Neural progenitor cell (in vitro differentiated cells): ENCODE results near the gene FGD6. TPM values are rescaled to one million over a fixed set of nuclear protein-coding genes. Genes with fewer than 3 reads are reported as not detected.

Experiments used
- DNase-seq: peaks from one replicate; pipeline ENCODE4 v3.0.0-alpha.2; 2016; ENCODE audit warnings: low spot score
- H2AFZ ChIP-seq: fragments of 200-600 bp; sonication (generic); replicated peaks from 2 replicates; pipeline ENCODE4 v1.6.1; 2016; ENCODE audit warnings: antibody characterized with exemption
- H3F3A ChIP-seq: fragments of 200-600 bp; sonication (generic); 2 replicates; pipeline ENCODE4 v1.6.1; 2016; ENCODE audit warnings: antibody characterized with exemption, low read depth
- H3K27ac ChIP-seq: fragments of 200-600 bp; sonication (generic); 2 replicates; pipeline ENCODE4 v1.5.1; 2016; ENCODE audit warnings: mild to moderate bottlenecking
- H3K27me3 ChIP-seq: fragments of 200-600 bp; sonication (generic); 2 replicates; pipeline ENCODE4 v1.6.1; 2016; ENCODE audit warnings: mild to moderate bottlenecking, moderate library complexity
- H3K36me3 ChIP-seq: fragments of 200-600 bp; sonication (generic); 2 replicates; pipeline ENCODE4 v1.5.1; 2016
- H3K4me1 ChIP-seq: fragments of 200-600 bp; sonication (generic); 2 replicates; pipeline ENCODE4 v1.6.1; 2016; ENCODE audit warnings: mixed run types
- H3K4me2 ChIP-seq: fragments of 200-600 bp; sonication (generic); 2 replicates; pipeline ENCODE4 v1.6.1; 2016
- H3K4me3 ChIP-seq: fragments of 200-600 bp; sonication (generic); 2 replicates; pipeline ENCODE4 v1.5.1; 2016
- H3K79me2 ChIP-seq: fragments of 200-600 bp; sonication (generic); 2 replicates; pipeline ENCODE4 v1.6.1; 2016; ENCODE audit warnings: low read depth
- H3K9ac ChIP-seq: fragments of 200-600 bp; sonication (generic); 2 replicates; pipeline ENCODE4 v1.6.1; 2016
- H3K9me3 ChIP-seq: fragments of 200-600 bp; sonication (generic); 2 replicates; pipeline ENCODE4 v1.5.1; 2016; ENCODE audit warnings: low read depth
- H4K20me1 ChIP-seq: fragments of 200-600 bp; sonication (generic); 2 replicates; pipeline ENCODE4 v1.6.1; 2016; ENCODE audit warnings: low read depth
- H3K27ac Mint-ChIP-seq: 3 replicates; pipeline ENCODE4 v1.8.0; 2021; ENCODE audit warnings: mixed read lengths
- H3K27me3 Mint-ChIP-seq: 2 replicates; pipeline ENCODE4 v1.8.0; 2022; ENCODE audit warnings: low read depth, mild to moderate bottlenecking, inconsistent platforms, moderate library complexity, mixed read lengths; ENCODE audit not compliant: insufficient read depth
- H3K36me3 Mint-ChIP-seq: 3 replicates; pipeline ENCODE4 v1.8.0; 2021; ENCODE audit warnings: mixed read lengths
- H3K4me1 Mint-ChIP-seq: 3 replicates; pipeline ENCODE4 v1.8.0; 2021; ENCODE audit warnings: mixed read lengths
- H3K4me3 Mint-ChIP-seq: 3 replicates; pipeline ENCODE4 v1.8.0; 2021; ENCODE audit warnings: mild to moderate bottlenecking, moderate library complexity, mixed read lengths
- H3K9me3 Mint-ChIP-seq: 3 replicates; pipeline ENCODE4 v1.8.0; 2020; ENCODE audit warnings: mixed read lengths
- CTCF ChIP-seq: fragments of 200-600 bp; sonication (generic); IDR thresholded peaks from 2 replicates; pipeline ENCODE4 v1.5.1; 2017; ENCODE audit warnings: antibody characterized with exemption, mild to moderate bottlenecking
- EZH2 ChIP-seq: fragments of 200-600 bp; sonication (generic); IDR thresholded peaks from 2 replicates; pipeline ENCODE4 v1.6.1; 2017; ENCODE audit warnings: antibody characterized with exemption, mild to moderate bottlenecking, moderate library complexity
- EZH2phosphoT487 ChIP-seq: fragments of 200-600 bp; sonication (generic); IDR thresholded peaks from 2 replicates; pipeline ENCODE4 v1.6.1; 2017; ENCODE audit warnings: antibody characterized with exemption
- total RNA-seq: library from RNA; depleted of rRNA; stranded (reverse); fragments of >200 nt; gene quantifications from 2 replicates; pipeline ENCODE4 v1.2.3, GENCODE V29; 2015; ENCODE audit warnings: low replicate concordance

The FGD6 gene
- total RNA-seq, 1 donor from 2014 or later = 32.0 TPM

GRCh38 chr12:95205016-95205624, 12.1 kb downstream of the FGD6 start:
- H3K27me3 ChIP-seq = no peaks in the 10 kb centered on the region
- no peak overlapping the region for H3K4me3 ChIP-seq
- peak overlapping the region; percentile 84 for H3K27ac ChIP-seq
- no peaks in the 10 kb centered on the region for H3K36me3 ChIP-seq
- H3K4me3 Mint-ChIP-seq = no peak overlapping the region
- H2AFZ ChIP-seq = no peak overlapping the region
- TF ChIP-seq CTCF = no peak
- TF ChIP-seq EZH2phosphoT487 = no peak
- TF ChIP-seq EZH2 = no peak
- H3K9me3 ChIP-seq = no peaks in the 10 kb centered on the region
- peak overlapping the region; percentile 47 for H3K4me2 ChIP-seq
- H3F3A ChIP-seq = peaks cover 26% of the 10 kb centered on the region
- peaks cover 94% of the 10 kb centered on the region for H3K79me2 ChIP-seq
- peaks cover 33% of the 10 kb centered on the region for H3K4me1 Mint-ChIP-seq
- H3K9me3 Mint-ChIP-seq = no peaks in the 10 kb centered on the region
- H3K9ac ChIP-seq = no peak overlapping the region
- H3K4me1 ChIP-seq = peaks cover 33% of the 10 kb centered on the region
- no peaks in the 10 kb centered on the region for H3K27me3 Mint-ChIP-seq
- peaks cover 14% of the 10 kb centered on the region for H4K20me1 ChIP-seq
- no peak for DNase-seq
- peak overlapping the region; percentile 81 for H3K27ac Mint-ChIP-seq
- peaks cover 24% of the 10 kb centered on the region for H3K36me3 Mint-ChIP-seq

GRCh38 chr12:95204141-95204866, 13.0 kb downstream of the FGD6 start:
- no peak overlapping the region for H3K4me3 Mint-ChIP-seq
- peaks cover 94% of the 10 kb centered on the region for H3K79me2 ChIP-seq
- no peaks in the 10 kb centered on the region for H3K27me3 ChIP-seq
- peaks cover 14% of the 10 kb centered on the region for H4K20me1 ChIP-seq
- H3K27me3 Mint-ChIP-seq = no peaks in the 10 kb centered on the region
- peaks cover 33% of the 10 kb centered on the region for H3K4me1 ChIP-seq
- H3F3A ChIP-seq = peaks cover 26% of the 10 kb centered on the region
- H3K36me3 Mint-ChIP-seq = peaks cover 21% of the 10 kb centered on the region
- no peaks in the 10 kb centered on the region for H3K9me3 ChIP-seq
- peak overlapping the region; percentile 71 for H3K27ac ChIP-seq
- H2AFZ ChIP-seq = no peak overlapping the region
- no peaks in the 10 kb centered on the region for H3K9me3 Mint-ChIP-seq
- H3K36me3 ChIP-seq = no peaks in the 10 kb centered on the region
- H3K4me3 ChIP-seq = no peak overlapping the region
- H3K4me1 Mint-ChIP-seq = peaks cover 33% of the 10 kb centered on the region
- TF ChIP-seq CTCF = no peak
- no peak for TF ChIP-seq EZH2phosphoT487
- no peak for TF ChIP-seq EZH2
- H3K9ac ChIP-seq = no peak overlapping the region
- peak overlapping the region; percentile 88 for H3K27ac Mint-ChIP-seq
- peak; percentile 40 for DNase-seq
- H3K4me2 ChIP-seq = peak overlapping the region; percentile 33

- H3K27ac Mint-ChIP-seq = no peak overlapping the region
These were observed 13.7 kb downstream of the FGD6 start for GRCh38 chr12:95203487-95204030.

More at GRCh38 chr12:95203487-95204030, 13.7 kb downstream of the FGD6 start:
- no peak overlapping the region for H2AFZ ChIP-seq
- peaks cover 14% of the 10 kb centered on the region for H4K20me1 ChIP-seq
- H3K79me2 ChIP-seq = peaks cover 95% of the 10 kb centered on the region
- H3K4me3 ChIP-seq = no peak overlapping the region
- H3K27ac ChIP-seq = no peak overlapping the region
- no peak for DNase-seq
- H3K9me3 ChIP-seq = no peaks in the 10 kb centered on the region
- H3K36me3 Mint-ChIP-seq = peaks cover 14% of the 10 kb centered on the region
- H3K4me2 ChIP-seq = peak overlapping the region; percentile 3
- peaks cover 39% of the 10 kb centered on the region for H3K4me1 Mint-ChIP-seq
- H3K9ac ChIP-seq = no peak overlapping the region
- no peaks in the 10 kb centered on the region for H3K36me3 ChIP-seq
- no peaks in the 10 kb centered on the region for H3K27me3 Mint-ChIP-seq
- no peak overlapping the region for H3K4me3 Mint-ChIP-seq
- no peak for TF ChIP-seq EZH2phosphoT487
- TF ChIP-seq EZH2 = no peak
- TF ChIP-seq CTCF = no peak
- peaks cover 26% of the 10 kb centered on the region for H3F3A ChIP-seq
- H3K27me3 ChIP-seq = no peaks in the 10 kb centered on the region
- H3K9me3 Mint-ChIP-seq = no peaks in the 10 kb centered on the region
- peaks cover 33% of the 10 kb centered on the region for H3K4me1 ChIP-seq
